RKO (cell line): Measurements from ENCODE around the gene WFDC6.

Experiments
- DNase-seq: peaks from one replicate; pipeline ENCODE4 v3.0.0-alpha.2; 2016; ENCODE audit warnings: low spot score

WFDC6 gene

DNA sequence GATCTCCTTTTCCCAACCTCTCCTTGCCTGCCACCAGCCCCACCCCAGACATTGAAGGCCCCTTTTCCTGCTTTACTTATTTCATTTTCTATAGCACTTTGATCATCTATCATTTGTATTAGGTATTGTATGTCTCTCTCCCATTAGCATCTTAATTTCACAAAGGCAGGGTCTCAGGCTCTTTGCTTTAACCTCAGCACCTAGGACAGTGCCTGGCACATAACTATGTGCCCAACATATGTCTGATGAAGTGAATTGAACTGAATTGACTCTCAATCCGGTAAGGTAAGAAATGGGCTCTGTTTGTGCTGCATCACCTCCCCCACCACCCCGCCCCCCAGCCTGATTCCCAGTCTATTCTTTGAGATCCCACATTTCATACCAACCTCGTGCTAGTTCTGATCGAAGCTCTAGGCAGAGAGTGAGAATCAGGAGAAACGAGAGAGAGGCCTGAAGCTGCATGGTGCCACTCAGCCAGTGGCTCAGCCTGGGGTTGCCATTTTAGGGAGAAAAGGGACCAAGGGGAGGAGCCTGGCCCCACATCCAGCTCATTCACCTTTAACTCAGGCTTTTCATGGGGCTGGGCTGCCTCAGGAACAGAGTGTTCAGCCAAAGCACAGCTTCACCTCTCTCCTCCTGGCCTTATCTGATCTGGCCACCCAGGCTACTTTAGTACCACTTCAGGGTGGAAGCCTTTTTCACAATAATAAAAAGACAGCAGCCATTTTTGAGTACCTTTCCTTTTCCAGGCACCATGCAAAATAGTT, 24.0 kb downstream of the WFDC6 start, which contains the start of gene SPINT3:
SPINT3 (minus strand) TSS at position 476 of the 767 bp plus-strand sequence; CDS start at position 462, 14 bp downstream.
- no peak for DNase-seq

DNA sequence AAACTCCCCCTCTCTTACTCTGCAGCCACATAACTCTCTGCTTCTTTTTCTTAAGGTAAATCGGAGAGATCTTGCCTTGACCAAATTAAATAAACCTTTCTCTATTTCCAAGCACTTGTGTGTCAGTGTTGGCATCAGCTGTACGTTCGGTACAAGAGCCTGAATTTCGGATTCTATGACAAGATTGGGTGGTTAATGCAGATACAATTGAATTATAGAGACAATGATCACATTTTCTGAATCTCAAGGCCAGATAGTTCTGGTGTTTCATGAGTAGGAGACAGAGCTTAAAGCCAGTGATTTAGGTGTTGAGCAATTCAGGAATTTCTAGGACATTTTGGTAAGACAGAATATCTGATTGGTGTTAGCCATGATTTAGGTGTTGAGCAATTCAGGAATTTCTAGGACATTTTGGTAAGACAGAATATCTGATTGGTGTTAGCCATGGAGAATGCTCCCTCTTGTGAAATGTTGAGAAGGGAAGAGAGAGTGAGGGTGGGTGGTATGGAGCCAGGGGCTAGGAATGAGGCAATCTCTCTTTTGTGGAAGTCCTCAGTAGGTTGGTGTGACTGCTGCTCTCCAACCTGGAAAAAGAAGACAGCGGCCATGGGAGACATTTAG, 28.9 kb downstream of the WFDC6 start:
- no peak for DNase-seq

GRCh38 chr20:45509091-45509490, 30.2 kb downstream of the WFDC6 start:
- no peak for DNase-seq

- no peak for DNase-seq
Observed at GRCh38 chr20:45508068-45508886, 31.0 kb downstream of the WFDC6 start.

GRCh38 chr20:45507011-45507820, 32.1 kb downstream of the WFDC6 start:
- peak; percentile 34 for DNase-seq

GRCh38 chr20:45506398-45506797, 32.9 kb downstream of the WFDC6 start:
- DNase-seq: no peak

- no peak for DNase-seq
Observed at GRCh38 chr20:45503403-45503802, 35.9 kb downstream of the WFDC6 start.

DNA sequence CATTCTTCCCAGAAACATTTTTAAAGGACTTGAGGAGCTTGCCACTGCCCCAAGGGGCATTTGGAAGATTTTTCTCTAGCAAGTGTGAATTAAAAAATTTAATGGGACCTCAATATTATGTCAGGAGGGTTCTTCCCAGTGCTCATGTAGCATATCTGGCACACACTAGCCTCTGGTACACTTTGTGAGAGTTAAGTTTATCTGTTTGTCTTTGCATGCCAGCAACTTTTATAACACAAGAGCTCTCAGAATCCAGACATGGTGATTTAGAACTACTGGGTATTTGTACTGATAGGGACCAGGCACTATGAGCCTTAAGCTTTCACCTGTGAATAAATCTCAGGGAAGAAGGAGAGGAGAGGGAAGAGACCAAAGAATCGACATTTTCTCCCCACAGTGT, 36.7 kb downstream of the WFDC6 start:
- no peak for DNase-seq

GRCh38 chr20:45501600-45501999, 37.7 kb downstream of the WFDC6 start:
- no peak for DNase-seq

DNA sequence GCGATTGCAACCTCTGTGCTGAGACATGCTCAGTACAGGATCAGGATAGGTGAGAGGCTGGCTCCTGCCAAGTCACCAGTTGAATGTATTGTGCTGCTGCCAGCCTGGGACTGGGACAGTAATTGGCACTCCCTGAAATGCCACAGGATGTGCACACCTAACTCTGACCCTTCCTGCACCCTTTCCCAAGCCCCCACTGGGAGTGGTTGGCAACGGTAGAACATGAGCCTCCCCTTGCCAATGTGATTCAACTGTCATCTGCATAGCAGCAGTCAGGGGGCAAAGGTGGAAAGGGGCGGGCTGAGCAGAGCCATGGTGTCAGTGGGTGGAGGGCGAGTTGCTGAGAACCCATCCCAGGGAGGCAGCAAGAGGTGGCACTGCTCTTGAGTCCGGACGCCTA, 39.3 kb downstream of the WFDC6 start:
- no peak for DNase-seq

GRCh38 chr20:45497971-45498494, 41.2 kb downstream of the WFDC6 start:
- no peak for DNase-seq

DNA sequence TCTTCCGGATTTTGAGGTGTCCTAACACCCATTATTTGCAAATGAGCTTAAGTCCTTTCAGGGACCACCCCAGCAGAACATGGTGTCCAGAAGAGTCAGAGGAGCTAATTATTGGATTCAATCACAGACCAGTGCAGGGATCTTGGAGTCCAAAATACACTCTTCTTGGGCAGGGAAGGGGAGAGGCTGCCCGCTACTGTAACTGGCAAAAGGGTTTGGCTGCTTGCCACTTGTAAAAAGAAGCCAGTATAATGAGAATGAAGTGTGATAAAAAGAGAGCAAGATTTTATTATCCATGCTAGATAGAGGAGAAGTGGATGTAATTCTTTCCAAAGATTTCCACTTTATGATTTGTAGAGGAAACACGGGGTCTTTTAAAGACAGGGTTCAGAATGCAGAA, 43.1 kb downstream of the WFDC6 start:
- no peak for DNase-seq

DNA sequence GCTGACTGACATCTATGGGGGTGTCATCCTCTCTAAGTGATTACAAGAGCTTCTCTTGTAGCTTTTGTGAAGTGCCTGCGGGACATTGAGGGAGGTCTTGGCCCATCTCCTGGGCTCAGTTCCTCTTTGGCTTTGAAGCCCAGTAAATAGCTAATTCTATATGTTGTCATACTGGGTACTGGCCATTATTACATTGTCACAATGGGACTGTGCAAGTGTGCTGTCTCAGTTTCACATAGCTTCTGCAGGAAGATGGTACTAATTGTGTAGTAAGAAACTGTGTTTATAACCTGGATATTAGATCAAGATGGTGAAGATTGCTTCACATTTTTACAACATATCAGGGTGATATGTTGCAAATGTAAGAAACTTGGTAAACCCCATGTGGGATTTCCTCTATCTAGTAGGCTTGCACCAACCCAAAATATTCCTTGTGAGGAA, 43.8 kb downstream of the WFDC6 start:
- DNase-seq: no peak

DNA sequence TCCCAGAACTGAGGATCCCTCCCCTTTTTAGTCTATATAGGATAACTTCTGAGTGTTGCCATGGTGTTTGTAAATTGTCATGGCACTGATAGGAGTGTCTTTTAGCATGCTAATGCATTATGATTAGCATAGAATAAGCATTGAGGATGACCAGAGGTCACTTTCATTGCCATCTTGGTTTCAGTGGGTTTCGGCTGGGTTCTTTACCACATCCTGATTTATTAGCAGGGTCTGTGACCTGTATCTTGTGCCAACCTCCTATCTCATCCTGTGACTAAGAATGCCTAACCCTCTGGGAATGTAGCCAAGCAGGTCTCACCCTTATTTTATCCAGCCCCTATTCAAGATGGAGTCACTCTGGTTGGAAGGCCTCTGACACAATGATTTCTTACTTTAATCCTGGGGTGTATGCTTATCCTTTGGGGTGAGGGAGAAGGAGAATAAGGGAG, 50.2 kb downstream of the WFDC6 start:
- peak; percentile 63 for DNase-seq

- no peak for DNase-seq
Observed at GRCh38 chr20:45487231-45487635, 52.0 kb downstream of the WFDC6 start.

GRCh38 chr20:45485388-45485787, 53.9 kb downstream of the WFDC6 start:
- no peak for DNase-seq

- DNase-seq: no peak
Observed at GRCh38 chr20:45484676-45485075, 54.6 kb downstream of the WFDC6 start.
